HCT116 (cell line): ENCODE results near the gene CASP5. TPM values are rescaled to one million over a fixed set of nuclear protein-coding genes. Genes with fewer than 3 reads are reported as not detected.
A peak's percentile ranks its signal among the peaks of the same experiment; 100 is the strongest.

Source experiments
- ATAC-seq: fragments of 200-7000 bp; cut with Tn5 transposase; 2 replicates; pipeline ENCODE4 v1.9.1; 2020; ENCODE audit warnings: mild to moderate bottlenecking, moderate library complexity
- BruUV-seq: library from RNA; stranded (reverse); fragments of 400-500 nt; replicated peaks from 2 replicates; lab custom pipeline; 2021; lab: Mats Ljungman, UMichigan
- CTCF ChIA-PET: fragments of 300-600 bp; sonication (Branson Sonifier 250); formaldehyde crosslinking; loops from one replicate; lab custom pipeline; 2021; ENCODE audit warnings: antibody characterized with exemption; lab: Charles Lee
- POLR2A ChIA-PET: fragments of 300-600, 350-600 bp; sonication (Branson Sonifier 250); formaldehyde crosslinking; loops from one replicate; lab custom pipeline; 2021; ENCODE audit warnings: antibody characterized with exemption; lab: Charles Lee
- RAD21 ChIA-PET, 2 experiments: fragments of 300-600 bp; sonication (Branson Sonifier 250); formaldehyde crosslinking; loops; one replicate each; lab custom pipeline; 2023; ENCODE audit warnings: low total read pairs in 2 of 2; ENCODE audit not compliant: uncharacterized antibody in 2 of 2, unreplicated experiment in 2 of 2, low non-redundant PET in 1 of 2; lab: Charles Lee
- DNase-seq: peaks from one replicate; pipeline ENCODE4 v3.0.0-alpha.2; 2010; ENCODE audit warnings: low read depth, low spot score
- H2AFZ ChIP-seq: fragments of 200-600 bp; shearing (Covaris generic), sonication (generic); 2 replicates; pipeline ENCODE4 v1.6.1; 2017; ENCODE audit warnings: low read depth, mixed run types, mixed read lengths, antibody characterized with exemption, low read length; ENCODE audit not compliant: poor library complexity, severe bottlenecking
- H3K27ac ChIP-seq: 2 replicates; pipeline ENCODE4 v1.5.1; 2012; ENCODE audit warnings: low read depth, low read length
- H3K27me3 ChIP-seq: fragments of 200-600 bp; sonication (generic); 2 replicates; pipeline ENCODE4 v1.6.1; 2016; ENCODE audit warnings: mixed run types, low read length, mixed read lengths; ENCODE audit not compliant: insufficient read depth
- H3K36me3 ChIP-seq, 2 experiments: fragments of 200-500 bp in 1 of 2; fragments of 200-600 bp in 1 of 2; sonication (Bioruptor generic) in 1 of 2; sonication (generic) in 1 of 2; 2 replicates each; pipeline versions ENCODE4 v1.5.1 to v1.6.1; 2014 to 2016; ENCODE audit warnings: low read length in 2 of 2, inconsistent platforms in 1 of 2, mixed read lengths in 1 of 2, mixed run types in 1 of 2; ENCODE audit not compliant: insufficient read depth in 2 of 2, control insufficient read depth in 1 of 2
- H3K4me1 ChIP-seq, 2 experiments: fragments of 200-600 bp in 1 of 2; sonication (generic) in 1 of 2; 2 replicates each; pipeline versions ENCODE4 v1.5.1 to v1.6.1; 2012 to 2017; ENCODE audit warnings: low read length in 2 of 2, inconsistent platforms in 1 of 2, mild to moderate bottlenecking in 1 of 2, mixed read lengths in 1 of 2, mixed run types in 1 of 2, moderate library complexity in 1 of 2; ENCODE audit not compliant: insufficient read depth in 2 of 2, control insufficient read depth in 1 of 2
- H3K4me2 ChIP-seq: fragments of 200-600 bp; sonication (generic); 2 replicates; pipeline ENCODE4 v1.6.1; 2017; ENCODE audit warnings: mixed run types, low read length, mixed read lengths
- H3K4me3 ChIP-seq, 2 experiments: fragments of 200-600 bp in 1 of 2; sonication (generic) in 1 of 2; replicated peaks in 1 of 2; 2 replicates each; pipeline ENCODE4 v1.5.1; 2011 to 2016; ENCODE audit warnings: low read length in 2 of 2, control low read depth in 1 of 2, low read depth in 1 of 2, mild to moderate bottlenecking in 1 of 2, mixed read lengths in 1 of 2, mixed run types in 1 of 2
- H3K79me2 ChIP-seq: fragments of 200-600 bp; sonication (generic); 2 replicates; pipeline ENCODE4 v1.6.1; 2017; ENCODE audit warnings: mild to moderate bottlenecking, mixed run types, low read length, moderate library complexity, mixed read lengths; ENCODE audit not compliant: insufficient read depth
- H3K9ac ChIP-seq: fragments of 200-600 bp; sonication (generic); 2 replicates; pipeline ENCODE4 v1.6.1; 2016; ENCODE audit warnings: low read length, mixed read lengths
- H3K9me2 ChIP-seq: fragments of 200-600 bp; sonication (generic), shearing (Covaris generic); 2 replicates; pipeline ENCODE4 v1.6.1; 2017; ENCODE audit warnings: mixed run types, mild to moderate bottlenecking, moderate library complexity; ENCODE audit not compliant: insufficient read depth
- H3K9me3 ChIP-seq, 2 experiments: fragments of 200-500 bp in 1 of 2; fragments of 200-600 bp in 1 of 2; sonication (Bioruptor generic) in 1 of 2; sonication (generic) in 1 of 2; 2 replicates each; pipeline ENCODE4 v1.6.1; 2014 to 2017; ENCODE audit warnings: low read length in 2 of 2, mixed read lengths in 2 of 2, inconsistent platforms in 1 of 2, low read depth in 1 of 2, mild to moderate bottlenecking in 1 of 2, mixed run types in 1 of 2, moderate library complexity in 1 of 2; ENCODE audit not compliant: control insufficient read depth in 1 of 2, insufficient read depth in 1 of 2
- H4K20me1 ChIP-seq: fragments of 200-600 bp; sonication (generic), shearing (Covaris generic); 2 replicates; pipeline ENCODE4 v1.6.1; 2017; ENCODE audit warnings: mixed run types, mild to moderate bottlenecking, moderate library complexity; ENCODE audit not compliant: insufficient read depth
- ATF3 ChIP-seq: IDR thresholded peaks from 2 replicates; pipeline ENCODE4 v1.6.1; 2012
- CBX3 ChIP-seq: IDR thresholded peaks from 2 replicates; pipeline ENCODE4 v1.6.1; 2012; ENCODE audit warnings: low read depth
- CEBPB ChIP-seq: IDR thresholded peaks from 2 replicates; pipeline ENCODE4 v1.6.1; 2012; ENCODE audit warnings: low read depth
- CTCF ChIP-seq, 3 experiments: fragments of 200-600 bp in 1 of 3; sonication (generic) in 1 of 3; IDR thresholded peaks in 2 of 3; conservative IDR thresholded peaks in 1 of 3; 2 replicates each; pipeline ENCODE4 v1.5.1; 2012 to 2017; ENCODE audit warnings: low read depth in 2 of 3, low read length in 2 of 3, antibody characterized with exemption in 1 of 3, borderline replicate concordance in 1 of 3, control low read depth in 1 of 3, mild to moderate bottlenecking in 1 of 3, mixed read lengths in 1 of 3, mixed run types in 1 of 3, moderate library complexity in 1 of 3; ENCODE audit not compliant: insufficient read depth in 1 of 3
- ELF1 ChIP-seq: IDR thresholded peaks from 2 replicates; pipeline ENCODE4 v1.6.1; 2012; ENCODE audit warnings: low read depth, borderline replicate concordance
- EZH2phosphoT487 ChIP-seq: fragments of 200-600 bp; IDR thresholded peaks from 2 replicates; pipeline ENCODE4 v1.6.1; 2018; ENCODE audit warnings: antibody characterized with exemption, borderline replicate concordance
- POLR2A ChIP-seq: IDR thresholded peaks from 2 replicates; pipeline ENCODE4 v1.7.0; 2011; ENCODE audit warnings: borderline replicate concordance; ENCODE audit not compliant: insufficient read depth, insufficient read length; ENCODE audit errors: extremely low read depth
- RAD21 ChIP-seq: IDR thresholded peaks from 2 replicates; pipeline ENCODE4 v1.6.1; 2012; ENCODE audit warnings: low read depth, mild to moderate bottlenecking
- REST ChIP-seq: IDR thresholded peaks from 2 replicates; pipeline ENCODE4 v1.6.1; 2012; ENCODE audit warnings: low read depth
- SIN3A ChIP-seq: IDR thresholded peaks from 2 replicates; pipeline ENCODE4 v1.6.1; 2012; ENCODE audit warnings: low read depth
- SP1 ChIP-seq: IDR thresholded peaks from 2 replicates; pipeline ENCODE4 v1.6.1; 2012; ENCODE audit warnings: low read depth
- TCF7L2 ChIP-seq: IDR thresholded peaks from 2 replicates; pipeline ENCODE4 v1.7.0; 2011; ENCODE audit warnings: borderline replicate concordance, inconsistent platforms; ENCODE audit not compliant: insufficient read depth, insufficient read length; ENCODE audit errors: extremely low read depth
- YY1 ChIP-seq: IDR thresholded peaks from 2 replicates; pipeline ENCODE4 v1.6.1; 2011; ENCODE audit warnings: low read length, low read depth, moderate library complexity, mild to moderate bottlenecking; ENCODE audit not compliant: insufficient replicate concordance; ENCODE audit errors: extremely low read depth
- ZFX ChIP-seq: fragments of 450-650 bp; IDR thresholded peaks from 2 replicates; pipeline ENCODE4 v1.6.1; 2017
- ZNF274 ChIP-seq: fragments of 200-500 bp; sonication (Bioruptor generic); IDR thresholded peaks from 2 replicates; pipeline ENCODE4 v1.6.1; 2014; ENCODE audit warnings: mild to moderate bottlenecking, low read depth, low read length, inconsistent platforms
- intact Hi-C: fragments of 100-400 bp; cut with micrococcal nuclease; formaldehyde crosslinking; loops from 2 replicates; pipeline ENCODE4 v1.10.0; 2022
- total RNA-seq: library from RNA; stranded (reverse); gene quantifications from one replicate; pipeline ENCODE4 v1.2.1, GENCODE V29; 2021; ENCODE audit not compliant: unreplicated experiment

CASP5 gene
- total RNA-seq, 1 experiment from 2014 or later = not detected

- POLR2A ChIA-PET = no interaction called here
- no peak for DNase-seq
Measured at GRCh38 chr11:104999721-105000120, 23.2 kb downstream of the CASP5 start.

GRCh38 chr11:104997288-104997687 is 25.7 kb downstream of the CASP5 start:
- BruUV-seq = no TSS peak
- CTCF ChIA-PET = interaction anchor here (1.1 kb wide), 1 partner anchor 12 kb away, joined by 3 read pairs; no protein-coding TSS in a partner anchor

More at GRCh38 chr11:104999721-105000120, 23.2 kb downstream of the CASP5 start:
- peaks cover 0 to 12% of the 10 kb centered on the region in 2 experiments; a peak in 2 of 4 replicates for H3K4me1 ChIP-seq
- no peak overlapping the region for H3K9ac ChIP-seq
- H3K9me2 ChIP-seq = no peaks in the 10 kb centered on the region
- no TSS peak for BruUV-seq
- H3K27ac ChIP-seq = no peak overlapping the region
- no peaks in the 10 kb centered on the region for H3K9me3 ChIP-seq
- RAD21 ChIA-PET = no interaction called here
- no peaks in the 10 kb centered on the region for H3K27me3 ChIP-seq
- H3K4me3 ChIP-seq = no peak overlapping the region
- H4K20me1 ChIP-seq = no peaks in the 10 kb centered on the region
- CTCF ChIA-PET = no interaction called here
- intact Hi-C loops = no loop called here
- H3K36me3 ChIP-seq = no peaks in the 10 kb centered on the region
- TF ChIP-seq CBX3 = no peak
- H3K79me2 ChIP-seq = no peaks in the 10 kb centered on the region
- no peak for ATAC-seq
- H2AFZ ChIP-seq = peak overlapping the region; percentile 82
- 0 out of 2 replicates have a peak overlapping the region, but pooled peaks have one; percentile 18 for H3K4me2 ChIP-seq

More at GRCh38 chr11:104997288-104997687, 25.7 kb downstream of the CASP5 start:
- no peak overlapping the region for H3K27ac ChIP-seq
- H3K4me2 ChIP-seq = no peak overlapping the region
- no peak overlapping the region for H3K4me3 ChIP-seq
- no peaks in the 10 kb centered on the region for H4K20me1 ChIP-seq
- no peaks in the 10 kb centered on the region for H3K36me3 ChIP-seq
- peaks cover 0 to 12% of the 10 kb centered on the region in 2 experiments; a peak in 2 of 4 replicates for H3K4me1 ChIP-seq
- H3K9me2 ChIP-seq = no peaks in the 10 kb centered on the region
- ChIA-PET RAD21 (no interaction called here), POLR2A (no interaction called here)
- peak overlapping the region; percentile 25 for H2AFZ ChIP-seq
- H3K9me3 ChIP-seq = no peaks in the 10 kb centered on the region
- H3K9ac ChIP-seq = no peak overlapping the region
- TF ChIP-seq REST = no peak
- TF ChIP-seq EZH2phosphoT487 = no peak
- no peak for TF ChIP-seq CTCF (IDR thresholded peaks at IDR 0.05 in 2 of 3, conservative IDR thresholded peaks at IDR 0.05 in 1 of 3; ENCODE audit: borderline replicate concordance in 1 of 3, insufficient read depth in 1 of 3, low read depth in 2 of 3, low read length in 2 of 3)
- TF ChIP-seq POLR2A = no peak
- no peak for TF ChIP-seq CEBPB
- no peak for TF ChIP-seq ATF3
- no peak for TF ChIP-seq TCF7L2
- no peak for TF ChIP-seq ZFX
- TF ChIP-seq YY1 = no peak
- TF ChIP-seq ZNF274 = no peak
- TF ChIP-seq SP1 = no peak
- TF ChIP-seq ELF1 = no peak
- no peak for TF ChIP-seq CBX3
- TF ChIP-seq SIN3A = no peak
- no peak for TF ChIP-seq RAD21
- no peaks in the 10 kb centered on the region for H3K27me3 ChIP-seq
- H3K79me2 ChIP-seq = no peaks in the 10 kb centered on the region
- no peak for ATAC-seq
- DNase-seq = no peak
- intact Hi-C loops = no loop called here
